Suprapubic skin (tissue), 3 donors: ENCODE results near the gene GFOD1.

Experiments used
- CTCF ChIP-seq, 2 donors: fragments of 200-600 bp in 1 of 2; fragments of 450-650 bp in 1 of 2; sonication (generic) in 1 of 2; IDR thresholded peaks; one replicate each; pipeline ENCODE4 v1.5.1; 2016 to 2019; ENCODE audit warnings: antibody characterized with exemption in 2 of 2, mild to moderate bottlenecking in 1 of 2, moderate library complexity in 1 of 2
- POLR2AphosphoS5 ChIP-seq, 3 donors: sonication (generic); formaldehyde crosslinking; IDR thresholded peaks; one replicate each; pipeline ENCODE4 v1.6.1; 2017; ENCODE audit warnings: antibody characterized with exemption in 3 of 3

- TF ChIP-seq CTCF (IDR thresholded peaks at IDR 0.05) (no peak), POLR2AphosphoS5 (IDR thresholded peaks at IDR 0.05) (no peak)
These were observed 67.1 kb downstream of the GFOD1 start for GRCh38 chr6:13420269-13420668.
